SK-N-SH treated with all-trans-retinoic acid at 6 μM for 48 hours (cell line): ENCODE results near the gene CCIN.

ENCODE experiments used
- ATAC-seq: fragments of 200-7000 bp; cut with Tn5 transposase; 3 replicates; pipeline ENCODE4 v1.9.1; 2020; ENCODE audit warnings: mild to moderate bottlenecking, moderate library complexity
- ARNTL ChIP-seq: fragments of 450-650 bp; formaldehyde crosslinking; IDR thresholded peaks from 2 replicates; pipeline ENCODE4 v1.5.0; 2020; ENCODE audit warnings: low read depth, mild to moderate bottlenecking, moderate library complexity, borderline replicate concordance
- BACH2 ChIP-seq: fragments of 250-450 bp; sonication (Bioruptor Pico); IDR thresholded peaks from 2 replicates; pipeline ENCODE4 v1.9.0; 2021; ENCODE audit warnings: mild to moderate bottlenecking, borderline replicate concordance
- CSDC2 ChIP-seq: fragments of 250-450 bp; sonication (Bioruptor Pico); IDR thresholded peaks from 2 replicates; pipeline ENCODE4 v1.5.0; 2020; ENCODE audit warnings: mild to moderate bottlenecking, moderate library complexity
- CSRNP3 ChIP-seq: fragments of 250-450 bp; sonication (Bioruptor Pico); IDR thresholded peaks from 2 replicates; pipeline ENCODE4 v1.5.1; 2021; ENCODE audit warnings: mild to moderate bottlenecking, moderate library complexity
- ESRRG ChIP-seq: fragments of 250-450 bp; sonication (Bioruptor Pico); IDR thresholded peaks from 2 replicates; pipeline ENCODE4 v1.6.1; 2021; ENCODE audit warnings: mild to moderate bottlenecking
- ISL1 ChIP-seq: fragments of 250-450 bp; sonication (Bioruptor Pico); IDR thresholded peaks from 2 replicates; pipeline ENCODE4 v2.1.2; 2022; ENCODE audit warnings: mild to moderate bottlenecking, moderate library complexity
- OSR1 ChIP-seq: fragments of 250-450 bp; sonication (Bioruptor Pico); IDR thresholded peaks from 2 replicates; pipeline ENCODE4 v1.8.0; 2022; ENCODE audit warnings: moderate library complexity, mild to moderate bottlenecking, inconsistent platforms
- POU6F1 ChIP-seq: fragments of 250-450 bp; sonication (Bioruptor Pico); IDR thresholded peaks from 2 replicates; pipeline ENCODE4 v1.8.0; 2021; ENCODE audit warnings: low read depth, mild to moderate bottlenecking, moderate library complexity, borderline replicate concordance
- PPARA ChIP-seq: fragments of 250-450 bp; sonication (Bioruptor Pico); IDR thresholded peaks from 2 replicates; pipeline ENCODE4 v1.5.0; 2020; ENCODE audit warnings: mild to moderate bottlenecking, borderline replicate concordance
- RARB ChIP-seq: fragments of 250-450 bp; sonication (Bioruptor Pico); IDR thresholded peaks from 2 replicates; pipeline ENCODE4 v1.8.0; 2021; ENCODE audit warnings: mild to moderate bottlenecking, moderate library complexity
- SNAI2 ChIP-seq: fragments of 250-450 bp; sonication (Bioruptor Pico); IDR thresholded peaks from 2 replicates; pipeline ENCODE4 v1.5.0; 2020; ENCODE audit warnings: mild to moderate bottlenecking, moderate library complexity
- TCF4 ChIP-seq: fragments of 250-450 bp; sonication (Bioruptor Pico); IDR thresholded peaks from 2 replicates; pipeline ENCODE4 v1.8.0; 2021; ENCODE audit warnings: mild to moderate bottlenecking, moderate library complexity, borderline replicate concordance
- TOX ChIP-seq: fragments of 250-450 bp; sonication (Bioruptor Pico); IDR thresholded peaks from 2 replicates; pipeline ENCODE4 v1.8.0; 2021; ENCODE audit warnings: mild to moderate bottlenecking, moderate library complexity, borderline replicate concordance
- TSHZ2 ChIP-seq: fragments of 250-450 bp; sonication (Bioruptor Pico); IDR thresholded peaks from 2 replicates; pipeline ENCODE4 v1.5.0; 2020; ENCODE audit warnings: mild to moderate bottlenecking, moderate library complexity
- ZC3H10 ChIP-seq: fragments of 250-450 bp; sonication (Bioruptor Pico); IDR thresholded peaks from 2 replicates; pipeline ENCODE4 v1.5.1; 2021; ENCODE audit warnings: mild to moderate bottlenecking, moderate library complexity
- ZFP3 ChIP-seq: fragments of 250-450 bp; sonication (Bioruptor Pico); IDR thresholded peaks from 2 replicates; pipeline ENCODE4 v1.5.0; 2020; ENCODE audit warnings: mild to moderate bottlenecking, moderate library complexity
- ZNF565 ChIP-seq: fragments of 450-650 bp; formaldehyde crosslinking; conservative IDR thresholded peaks from 2 replicates; pipeline ENCODE4 v1.5.0; 2020; ENCODE audit warnings: low read depth, mild to moderate bottlenecking, moderate library complexity
- ZNF70 ChIP-seq: fragments of 450-650 bp; formaldehyde crosslinking; IDR thresholded peaks from 2 replicates; pipeline ENCODE4 v1.5.0; 2020; ENCODE audit warnings: mild to moderate bottlenecking, moderate library complexity
- ZNF8 ChIP-seq: fragments of 450-650 bp; formaldehyde crosslinking; IDR thresholded peaks from 2 replicates; pipeline ENCODE4 v1.5.0; 2020; ENCODE audit warnings: mild to moderate bottlenecking, moderate library complexity
- TF ChIP-seq, protein P1 (sequence below): fragments of 250-450 bp; sonication (Bioruptor Pico); IDR thresholded peaks from 2 replicates; pipeline ENCODE4 v1.5.1; 2020; ENCODE audit warnings: low read depth, mild to moderate bottlenecking, moderate library complexity
- TF ChIP-seq, protein P2 (sequence below): fragments of 250-450 bp; sonication (Bioruptor Pico); IDR thresholded peaks from 2 replicates; pipeline ENCODE4 v1.8.0; 2020; ENCODE audit warnings: mild to moderate bottlenecking, moderate library complexity, borderline replicate concordance

Gene CCIN

DNA sequence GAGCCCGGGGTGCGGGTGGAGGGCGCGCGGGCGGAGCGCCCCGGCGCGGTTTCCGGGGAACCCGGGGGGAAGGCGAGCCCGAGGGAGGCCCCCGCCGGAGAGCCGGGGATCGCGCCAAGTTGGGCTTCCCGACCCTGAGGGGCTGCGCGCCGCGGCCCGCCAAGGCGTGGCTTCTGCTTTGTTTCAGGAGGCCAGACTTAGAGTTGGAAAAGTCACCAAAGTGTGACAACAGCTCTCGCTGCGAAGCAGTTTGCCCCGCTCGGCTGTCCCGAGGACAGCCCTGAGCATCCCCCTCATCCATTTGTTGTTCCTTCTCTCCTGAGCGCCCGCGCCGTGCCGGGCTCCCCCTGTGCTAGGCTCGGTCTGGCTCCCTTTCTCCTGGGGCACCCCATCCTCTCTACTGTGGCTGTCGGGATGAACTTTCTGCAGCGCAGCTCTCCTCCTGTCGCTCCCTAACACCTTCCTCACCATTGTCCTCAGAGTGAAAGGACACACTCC, 32.2 kb upstream of the CCIN start:
- TF ChIP-seq ZNF70 (CRISPR knock-in tag) (no peak), OSR1 (CRISPR knock-in tag) (no peak), ARNTL (CRISPR knock-in tag) (no peak), CSRNP3 (CRISPR knock-in tag) (no peak), CSDC2 (CRISPR knock-in tag) (no peak), POU6F1 (CRISPR knock-in tag) (no peak), PPARA (CRISPR knock-in tag) (no peak), ZNF8 (CRISPR knock-in tag) (no peak), SNAI2 (no peak), ZFP3 (CRISPR knock-in tag) (no peak; the same call in 1 of the 2 replicates), TOX (CRISPR knock-in tag) (no peak), ESRRG (no peak), TCF4 (CRISPR knock-in tag) (no peak), ZNF565 (no peak)
- TF ChIP-seq, protein P1, sequence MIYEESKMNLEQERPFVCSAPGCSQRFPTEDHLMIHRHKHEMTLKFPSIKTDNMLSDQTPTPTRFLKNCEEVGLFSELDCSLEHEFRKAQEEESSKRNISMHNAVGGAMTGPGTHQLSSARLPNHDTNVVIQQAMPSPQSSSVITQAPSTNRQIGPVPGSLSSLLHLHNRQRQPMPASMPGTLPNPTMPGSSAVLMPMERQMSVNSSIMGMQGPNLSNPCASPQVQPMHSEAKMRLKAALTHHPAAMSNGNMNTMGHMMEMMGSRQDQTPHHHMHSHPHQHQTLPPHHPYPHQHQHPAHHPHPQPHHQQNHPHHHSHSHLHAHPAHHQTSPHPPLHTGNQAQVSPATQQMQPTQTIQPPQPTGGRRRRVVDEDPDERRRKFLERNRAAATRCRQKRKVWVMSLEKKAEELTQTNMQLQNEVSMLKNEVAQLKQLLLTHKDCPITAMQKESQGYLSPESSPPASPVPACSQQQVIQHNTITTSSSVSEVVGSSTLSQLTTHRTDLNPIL (CRISPR knock-in tag), result no peak
- ATAC-seq, result peak; percentile 52

GRCh38 chr9:36137392-36138004, 31.7 kb upstream of the CCIN start:
- TF ChIP-seq ZNF70 (CRISPR knock-in tag) (peak; percentile 70; the same call in 1 of the 2 replicates), TSHZ2 (CRISPR knock-in tag) (no peak), PPARA (CRISPR knock-in tag) (no peak), ISL1 (no peak), OSR1 (CRISPR knock-in tag) (no peak), ZNF8 (CRISPR knock-in tag) (no peak)
- peak; percentile 21 for ATAC-seq

- ATAC-seq, result no peak
- TF ChIP-seq ARNTL (CRISPR knock-in tag), result no peak
- TF ChIP-seq ESRRG, result no peak
- no peak for TF ChIP-seq TCF4 (CRISPR knock-in tag)
- no peak for TF ChIP-seq ZNF8 (CRISPR knock-in tag)
- TF ChIP-seq BACH2 (CRISPR knock-in tag), result no peak
- no peak for TF ChIP-seq ZNF70 (CRISPR knock-in tag)
- TF ChIP-seq, protein P1 (CRISPR knock-in tag), result no peak
- no peak for TF ChIP-seq ISL1
- no peak for TF ChIP-seq OSR1 (CRISPR knock-in tag)
Observed at GRCh38 chr9:36138496-36138895, 30.7 kb upstream of the CCIN start.

GRCh38 chr9:36138901-36139300, 30.3 kb upstream of the CCIN start:
- no peak for ATAC-seq
- no peak for TF ChIP-seq TOX (CRISPR knock-in tag)
- TF ChIP-seq RARB (CRISPR knock-in tag), result no peak
- TF ChIP-seq, protein P2, sequence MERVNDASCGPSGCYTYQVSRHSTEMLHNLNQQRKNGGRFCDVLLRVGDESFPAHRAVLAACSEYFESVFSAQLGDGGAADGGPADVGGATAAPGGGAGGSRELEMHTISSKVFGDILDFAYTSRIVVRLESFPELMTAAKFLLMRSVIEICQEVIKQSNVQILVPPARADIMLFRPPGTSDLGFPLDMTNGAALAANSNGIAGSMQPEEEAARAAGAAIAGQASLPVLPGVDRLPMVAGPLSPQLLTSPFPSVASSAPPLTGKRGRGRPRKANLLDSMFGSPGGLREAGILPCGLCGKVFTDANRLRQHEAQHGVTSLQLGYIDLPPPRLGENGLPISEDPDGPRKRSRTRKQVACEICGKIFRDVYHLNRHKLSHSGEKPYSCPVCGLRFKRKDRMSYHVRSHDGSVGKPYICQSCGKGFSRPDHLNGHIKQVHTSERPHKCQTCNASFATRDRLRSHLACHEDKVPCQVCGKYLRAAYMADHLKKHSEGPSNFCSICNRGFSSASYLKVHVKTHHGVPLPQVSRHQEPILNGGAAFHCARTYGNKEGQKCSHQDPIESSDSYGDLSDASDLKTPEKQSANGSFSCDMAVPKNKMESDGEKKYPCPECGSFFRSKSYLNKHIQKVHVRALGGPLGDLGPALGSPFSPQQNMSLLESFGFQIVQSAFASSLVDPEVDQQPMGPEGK (CRISPR knock-in tag), result no peak
- no peak for TF ChIP-seq ZC3H10 (CRISPR knock-in tag)
- no peak for TF ChIP-seq ZNF8 (CRISPR knock-in tag)
- no peak for TF ChIP-seq BACH2 (CRISPR knock-in tag)
- TF ChIP-seq POU6F1 (CRISPR knock-in tag), result no peak
- no peak for TF ChIP-seq CSDC2 (CRISPR knock-in tag)
